ENCODE results near the gene ASCL5.

Gene ASCL5

DNA sequence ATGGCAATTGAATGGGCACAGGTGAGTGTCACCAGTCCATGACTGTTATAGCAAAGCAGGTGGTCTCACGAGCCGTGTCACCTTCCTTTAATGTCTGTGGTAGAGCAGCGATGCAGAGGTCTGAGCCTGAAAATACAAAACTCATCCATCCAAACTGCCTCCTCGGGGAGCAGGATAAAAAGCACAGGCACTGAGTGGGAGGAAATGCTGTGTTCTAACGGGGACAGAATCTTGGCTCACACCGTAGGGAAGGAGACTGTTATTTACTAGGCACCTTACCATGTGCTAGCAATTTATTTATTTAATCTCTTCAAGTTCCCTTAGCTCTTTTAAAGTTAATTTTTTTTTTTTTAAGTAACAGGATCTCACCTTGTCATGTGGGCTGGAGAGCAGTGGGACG, 1.2 kb downstream of the ASCL5 start:
- POLR2A ChIA-PET: interaction anchor here (0.6 kb wide), 1 partner anchor 206 kb away, joined by 4 read pairs; no protein-coding TSS in a partner anchor

DNA sequence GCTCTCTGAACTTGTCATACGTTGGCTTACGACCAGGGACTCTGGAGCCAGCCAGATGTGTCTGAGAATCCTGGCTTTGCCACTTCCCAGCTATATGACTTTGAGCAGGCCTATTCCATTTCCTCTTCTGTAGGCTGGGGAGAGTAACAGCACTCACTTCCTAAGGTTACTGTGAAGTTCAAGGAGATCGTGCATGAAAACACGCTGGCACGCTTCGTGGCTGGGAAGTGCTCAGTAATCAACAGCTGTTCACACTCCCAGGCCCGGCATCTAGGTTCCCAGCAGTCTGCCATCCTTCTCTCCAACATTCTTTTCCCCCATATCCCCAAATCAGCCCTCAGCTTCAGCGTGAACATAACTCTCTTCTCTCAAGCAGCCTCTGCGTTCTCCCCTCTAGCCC, 2.0 kb downstream of the ASCL5 start:
- Histone ChIP-seq H3K9me3 (ENCODE audit: control extremely low read depth in 1 of 5, control insufficient read depth in 4 of 5, insufficient read depth in 2 of 5, low read depth in 1 of 5, low read length in 4 of 5) (no peaks in the 10 kb centered on the region), H3K4me3 (ENCODE audit: control insufficient read depth in 1 of 7, extremely low read depth in 1 of 7, insufficient read depth in 4 of 7, low read depth in 2 of 7, low read length in 6 of 7) (no peak overlapping the region), H3K4me1 (ENCODE audit: control extremely low read depth in 1 of 4, control insufficient read depth in 4 of 4, insufficient read depth in 4 of 4, low read length in 3 of 4) (peaks cover 0 to 4% (median 2%) of the 10 kb centered on the region in 4 experiments), H3K27ac (ENCODE audit: insufficient read depth in 1 of 2, low read depth in 1 of 2, low read length in 2 of 2, poor library complexity in 1 of 2, severe bottlenecking in 2 of 2) (no peak overlapping the region), H3K27me3 (replicated peaks in 2 of 5; ENCODE audit: control insufficient read depth in 4 of 5, insufficient read depth in 5 of 5, low read length in 4 of 5) (peaks cover 0 to 6% (median 0%) of the 10 kb centered on the region in 5 experiments), H3K36me3 (ENCODE audit: control insufficient read depth in 4 of 4, insufficient read depth in 4 of 4, low read length in 3 of 4) (no peaks in the 10 kb centered on the region)
- DNase-seq: no peak
- ChIA-PET POLR2A (no interaction called here), CTCF (interaction anchor here (1.0 to 1.5 kb wide), 3 partner anchors 12 to 28 kb away, joined by 3 to 4 read pairs (median 3); no protein-coding TSS in a partner anchor)
- 92% methylated on average over 9 of the region's 9 CpGs for WGBS (ENCODE audit: insufficient coverage)

More for the DNA sequence above, 1.2 kb downstream of the ASCL5 start:
- Histone ChIP-seq H3K27me3 (replicated peaks in 2 of 5; ENCODE audit: control insufficient read depth in 4 of 5, insufficient read depth in 5 of 5, low read length in 4 of 5) (peaks cover 0 to 6% (median 0%) of the 10 kb centered on the region in 5 experiments), H3K4me3 (ENCODE audit: control insufficient read depth in 1 of 7, extremely low read depth in 1 of 7, insufficient read depth in 4 of 7, low read depth in 2 of 7, low read length in 6 of 7) (no peak overlapping the region), H3K36me3 (ENCODE audit: control insufficient read depth in 4 of 4, insufficient read depth in 4 of 4, low read length in 3 of 4) (no peaks in the 10 kb centered on the region), H3K4me1 (ENCODE audit: control extremely low read depth in 1 of 4, control insufficient read depth in 4 of 4, insufficient read depth in 4 of 4, low read length in 3 of 4) (no peaks in the 10 kb centered on the region), H3K9me3 (ENCODE audit: control extremely low read depth in 1 of 5, control insufficient read depth in 4 of 5, insufficient read depth in 2 of 5, low read depth in 1 of 5, low read length in 4 of 5) (no peaks in the 10 kb centered on the region), H3K27ac (ENCODE audit: insufficient read depth in 1 of 2, low read depth in 1 of 2, low read length in 2 of 2, poor library complexity in 1 of 2, severe bottlenecking in 2 of 2) (no peak overlapping the region)
- DNase-seq: no peak
- CTCF ChIA-PET: interaction anchor here (1.1 to 1.3 kb wide), 2 partner anchors 11 to 12 kb away, joined by 4 to 5 read pairs; no protein-coding TSS in a partner anchor
- 100% methylated on average over 3 of the region's 7 CpGs for WGBS (ENCODE audit: insufficient coverage)

DNA sequence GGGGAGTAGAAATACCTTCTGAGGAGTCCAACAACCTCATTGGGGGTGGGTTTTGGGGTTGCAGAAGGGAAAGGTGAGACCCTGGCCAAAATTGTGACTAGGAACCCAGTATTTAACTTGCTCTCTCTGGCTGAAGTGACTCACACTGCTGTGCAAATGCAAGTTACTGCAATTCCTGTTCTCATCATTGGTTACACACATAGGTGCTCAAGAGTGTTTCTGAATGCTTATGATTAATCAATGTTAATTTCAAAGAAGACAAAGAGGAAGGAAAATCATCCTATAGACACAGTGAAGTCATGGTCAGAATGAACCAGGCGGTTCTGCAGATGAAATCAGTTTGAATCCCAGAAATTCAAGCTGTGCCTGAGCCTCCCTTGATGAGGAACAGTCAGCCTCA, 3.1 kb downstream of the ASCL5 start:
- no peak for DNase-seq
- Histone ChIP-seq H3K9me3 (ENCODE audit: control extremely low read depth in 1 of 5, control insufficient read depth in 4 of 5, insufficient read depth in 2 of 5, low read depth in 1 of 5, low read length in 4 of 5) (no peaks in the 10 kb centered on the region), H3K4me1 (ENCODE audit: control extremely low read depth in 1 of 4, control insufficient read depth in 4 of 4, insufficient read depth in 4 of 4, low read length in 3 of 4) (peaks cover 0 to 11% (median 8%) of the 10 kb centered on the region in 4 experiments), H3K36me3 (ENCODE audit: control insufficient read depth in 4 of 4, insufficient read depth in 4 of 4, low read length in 3 of 4) (no peaks in the 10 kb centered on the region), H3K27me3 (replicated peaks in 2 of 5; ENCODE audit: control insufficient read depth in 4 of 5, insufficient read depth in 5 of 5, low read length in 4 of 5) (peaks cover 0 to 7% (median 0%) of the 10 kb centered on the region in 5 experiments), H3K4me3 (ENCODE audit: control insufficient read depth in 1 of 7, extremely low read depth in 1 of 7, insufficient read depth in 4 of 7, low read depth in 2 of 7, low read length in 6 of 7) (no peak overlapping the region), H3K27ac (ENCODE audit: insufficient read depth in 1 of 2, low read depth in 1 of 2, low read length in 2 of 2, poor library complexity in 1 of 2, severe bottlenecking in 2 of 2) (no peak overlapping the region)
- CTCF ChIA-PET: interaction anchor here (1.0 to 1.5 kb wide), 4 partner anchors 10 to 145 kb away, joined by 3 read pairs; no protein-coding TSS in a partner anchor
- WGBS (ENCODE audit: insufficient coverage): 100% methylated on average over 1 of the region's 1 CpG
- POLR2A ChIA-PET: no interaction called here

DNA sequence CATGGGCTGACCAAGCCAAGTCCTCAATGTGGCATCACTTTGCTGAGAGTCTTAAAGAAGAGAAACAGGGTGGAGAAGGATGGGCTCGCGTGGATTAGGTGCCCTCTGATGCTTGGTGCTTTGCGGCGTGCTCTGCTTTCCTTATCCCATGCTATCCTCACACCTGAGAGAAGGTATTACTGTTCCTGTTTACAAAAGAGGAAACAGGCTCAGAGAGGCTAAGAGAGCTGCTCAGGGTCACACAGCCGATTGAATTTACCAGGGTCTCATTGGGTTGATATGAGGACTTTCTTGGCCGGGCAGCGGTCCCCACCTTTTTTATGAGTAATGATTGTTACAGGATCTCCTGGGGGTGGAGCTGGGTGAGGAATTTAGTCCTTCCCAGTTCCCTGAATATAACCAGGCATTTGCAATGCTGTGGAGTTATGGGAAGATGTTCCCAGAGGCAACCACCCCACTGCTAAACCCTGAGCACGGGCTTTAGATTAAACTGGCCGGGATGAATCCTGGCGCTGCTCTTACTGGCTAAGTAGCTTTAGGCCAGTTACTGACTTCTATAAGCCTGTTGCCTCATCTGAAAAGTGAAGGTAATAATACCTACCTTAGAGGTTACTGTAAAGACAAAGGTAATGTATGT, 4.5 kb downstream of the ASCL5 start:
- ChIA-PET POLR2A (no interaction called here), CTCF (interaction anchor here (1.1 to 2.7 kb wide), 5 partner anchors 11 to 151 kb away, joined by 3 to 10 read pairs (median 3); no protein-coding TSS in a partner anchor)
- Histone ChIP-seq H3K27me3 (replicated peaks in 2 of 5; ENCODE audit: control insufficient read depth in 4 of 5, insufficient read depth in 5 of 5, low read length in 4 of 5) (peaks cover 0 to 8% (median 0%) of the 10 kb centered on the region in 5 experiments), H3K4me3 (ENCODE audit: control insufficient read depth in 1 of 7, extremely low read depth in 1 of 7, insufficient read depth in 4 of 7, low read depth in 2 of 7, low read length in 6 of 7) (no peak overlapping the region), H3K9me3 (ENCODE audit: control extremely low read depth in 1 of 5, control insufficient read depth in 4 of 5, insufficient read depth in 2 of 5, low read depth in 1 of 5, low read length in 4 of 5) (no peaks in the 10 kb centered on the region), H3K27ac (ENCODE audit: insufficient read depth in 1 of 2, low read depth in 1 of 2, low read length in 2 of 2, poor library complexity in 1 of 2, severe bottlenecking in 2 of 2) (no peak overlapping the region), H3K4me1 (ENCODE audit: control extremely low read depth in 1 of 4, control insufficient read depth in 4 of 4, insufficient read depth in 4 of 4, low read length in 3 of 4) (peaks cover 0 to 11% (median 8%) of the 10 kb centered on the region in 4 experiments), H3K36me3 (ENCODE audit: control insufficient read depth in 4 of 4, insufficient read depth in 4 of 4, low read length in 3 of 4) (no peaks in the 10 kb centered on the region)
- WGBS (ENCODE audit: insufficient coverage): 85% methylated on average over 5 of the region's 10 CpGs
- DNase-seq: no peak

DNA sequence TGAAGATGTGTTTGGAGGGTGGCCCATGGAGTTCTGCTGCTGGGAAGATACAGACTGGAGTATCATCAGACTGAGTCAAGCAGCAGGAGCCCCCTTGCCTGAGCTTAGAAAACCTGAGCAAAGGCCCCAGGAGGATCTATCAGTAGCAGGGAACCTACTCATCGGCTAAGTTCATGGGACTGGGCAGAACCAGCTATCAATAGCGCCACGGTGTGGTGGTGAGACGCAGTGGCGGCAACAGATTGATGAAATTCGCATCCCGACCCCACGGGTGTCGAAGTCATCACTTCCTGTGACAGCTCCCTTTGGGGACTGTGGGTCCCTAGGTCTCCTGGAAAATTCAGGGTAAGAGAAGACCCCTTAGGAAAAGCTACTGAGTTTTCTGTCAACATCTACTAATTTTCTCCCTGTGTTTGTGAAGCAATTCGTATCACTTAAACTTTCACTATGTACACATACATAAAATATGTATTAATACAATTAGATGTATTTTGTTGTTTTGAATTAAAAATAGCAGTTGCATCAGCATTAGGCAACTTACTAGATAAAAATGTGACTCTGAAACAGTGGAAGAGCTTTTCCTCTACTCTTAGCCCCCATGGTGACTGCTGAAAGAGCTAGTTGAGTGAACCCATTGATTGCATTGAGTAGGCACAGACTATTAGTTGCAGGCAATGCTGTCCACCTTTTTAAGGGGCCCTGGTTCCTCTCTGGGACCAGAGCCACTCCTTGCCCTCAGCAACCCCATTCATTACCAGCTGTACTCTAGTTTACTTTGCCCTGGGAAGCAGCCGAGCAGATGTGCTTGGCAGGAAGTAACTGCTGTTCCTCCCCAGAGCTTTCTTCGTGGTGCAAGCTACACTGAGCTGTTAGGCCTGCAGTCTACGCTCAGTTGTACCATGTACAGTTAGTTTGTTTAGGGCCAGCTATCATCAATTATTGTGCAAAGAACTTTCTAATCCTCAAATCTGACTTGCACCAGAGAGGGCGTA, 7.5 kb downstream of the ASCL5 start:
- no peaks in the 10 kb centered on the region for H3K36me3 ChIP-seq (ENCODE audit: control insufficient read depth in 4 of 4, insufficient read depth in 4 of 4, low read length in 3 of 4)
- H3K27ac ChIP-seq (ENCODE audit: insufficient read depth in 1 of 2, low read depth in 1 of 2, low read length in 2 of 2, poor library complexity in 1 of 2, severe bottlenecking in 2 of 2): no peak overlapping the region
- DNase-seq: peak; percentile 52 to 74 (median 71)
- H3K9me3 ChIP-seq (ENCODE audit: control extremely low read depth in 1 of 5, control insufficient read depth in 4 of 5, insufficient read depth in 2 of 5, low read depth in 1 of 5, low read length in 4 of 5): no peaks in the 10 kb centered on the region
- no peak overlapping the region for H3K4me3 ChIP-seq (ENCODE audit: control insufficient read depth in 1 of 7, extremely low read depth in 1 of 7, insufficient read depth in 4 of 7, low read depth in 2 of 7, low read length in 6 of 7)
- 15% methylated on average over 13 of the region's 14 CpGs for WGBS (ENCODE audit: insufficient coverage)
- H3K27me3 ChIP-seq (replicated peaks in 2 of 5; ENCODE audit: control insufficient read depth in 4 of 5, insufficient read depth in 5 of 5, low read length in 4 of 5): peaks cover 0 to 21% (median 16%) of the 10 kb centered on the region in 5 experiments
- ChIA-PET POLR2A (no interaction called here), CTCF (interaction anchor here (1.1 to 2.4 kb wide), 13 partner anchors 9 to 151 kb away, joined by 3 to 24 read pairs (median 6); partner anchors contain the start of gene TMEM9)
- peaks cover 0 to 17% (median 11%) of the 10 kb centered on the region in 4 experiments for H3K4me1 ChIP-seq (ENCODE audit: control extremely low read depth in 1 of 4, control insufficient read depth in 4 of 4, insufficient read depth in 4 of 4, low read length in 3 of 4)

DNA sequence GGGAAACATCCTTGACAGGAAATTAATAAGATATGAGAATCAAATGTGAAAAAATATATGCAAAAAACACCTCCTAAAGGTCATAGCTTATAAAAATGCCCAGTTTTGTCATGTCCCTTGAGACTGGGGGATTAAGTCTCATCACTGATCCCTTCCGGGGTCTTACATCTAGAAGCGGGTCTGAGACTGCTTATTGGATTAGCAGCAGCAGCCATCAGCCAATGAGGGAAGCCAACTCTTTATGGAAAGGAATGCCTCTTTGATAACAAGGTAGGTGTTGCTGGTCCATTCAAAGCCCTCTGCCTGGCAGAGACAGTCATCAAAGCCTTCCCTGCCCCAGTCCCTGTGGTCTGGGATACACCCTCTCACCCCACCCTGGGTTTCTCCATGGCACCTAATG, 10.9 kb downstream of the ASCL5 start:
- H3K27me3 ChIP-seq (replicated peaks in 2 of 5; ENCODE audit: control insufficient read depth in 4 of 5, insufficient read depth in 5 of 5, low read length in 4 of 5): peaks cover 0 to 27% (median 16%) of the 10 kb centered on the region in 5 experiments
- CTCF ChIA-PET: interaction anchor here (1.7 to 5.7 kb wide), 3 partner anchors 12 to 36 kb away, joined by 4 to 59 read pairs (median 7); no protein-coding TSS in a partner anchor
- no peaks in the 10 kb centered on the region for H3K36me3 ChIP-seq (ENCODE audit: control insufficient read depth in 4 of 4, insufficient read depth in 4 of 4, low read length in 3 of 4)
- peaks cover 0 to 21% (median 18%) of the 10 kb centered on the region in 4 experiments for H3K4me1 ChIP-seq (ENCODE audit: control extremely low read depth in 1 of 4, control insufficient read depth in 4 of 4, insufficient read depth in 4 of 4, low read length in 3 of 4)
- H3K4me3 ChIP-seq (ENCODE audit: control insufficient read depth in 1 of 7, extremely low read depth in 1 of 7, insufficient read depth in 4 of 7, low read depth in 2 of 7, low read length in 6 of 7): no peak overlapping the region
- DNase-seq: no peak
- WGBS (ENCODE audit: insufficient coverage): 92% methylated on average over 2 of the region's 2 CpGs
- H3K9me3 ChIP-seq (ENCODE audit: control extremely low read depth in 1 of 5, control insufficient read depth in 4 of 5, insufficient read depth in 2 of 5, low read depth in 1 of 5, low read length in 4 of 5): no peaks in the 10 kb centered on the region
- H3K27ac ChIP-seq (ENCODE audit: insufficient read depth in 1 of 2, low read depth in 1 of 2, low read length in 2 of 2, poor library complexity in 1 of 2, severe bottlenecking in 2 of 2): no peak overlapping the region
- POLR2A ChIA-PET: interaction anchor here (0.6 kb wide), 1 partner anchor 63 kb away, joined by 3 read pairs; no protein-coding TSS in a partner anchor

Data from common myeloid progenitor, CD34-positive (primary cell).